ENCODE data around the gene SGMS1.
"Not testable (repeated sequence)": the region's sequence is repeated elsewhere in the genome, so short reads cannot be mapped to it uniquely, and the experiment has no call there.

Gene SGMS1

GRCh38 chr10:50623663-50624412 lies at the start of gene SGMS1:
Gene SGMS1 (minus strand): TSS chr10:50623956. CDS start chr10:50344114, 279,842 bp downstream.
- DNase-seq (ENCODE audit: low read depth) = peak; percentile 34

DNA sequence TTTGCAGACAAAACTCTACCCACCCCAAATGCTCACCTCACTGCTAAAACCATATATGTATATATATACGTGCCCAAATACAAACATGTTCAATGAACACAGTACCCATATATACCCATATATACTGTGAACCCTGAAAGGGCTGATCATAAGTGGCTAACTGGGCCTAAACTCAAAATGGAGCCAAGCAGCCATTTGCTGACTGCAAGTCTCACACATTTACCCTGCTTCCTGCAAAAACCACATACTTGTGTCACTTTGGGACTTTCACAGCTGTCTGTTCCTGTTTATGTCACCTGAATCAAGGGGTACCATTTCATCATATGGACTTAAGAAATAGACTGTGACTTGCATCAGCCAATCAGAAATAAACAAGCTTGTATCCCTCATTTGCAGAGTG lies 48.4 kb upstream of the SGMS1 start:
- DNase-seq (ENCODE audit: low read depth) = not testable (repeated sequence)

DNA sequence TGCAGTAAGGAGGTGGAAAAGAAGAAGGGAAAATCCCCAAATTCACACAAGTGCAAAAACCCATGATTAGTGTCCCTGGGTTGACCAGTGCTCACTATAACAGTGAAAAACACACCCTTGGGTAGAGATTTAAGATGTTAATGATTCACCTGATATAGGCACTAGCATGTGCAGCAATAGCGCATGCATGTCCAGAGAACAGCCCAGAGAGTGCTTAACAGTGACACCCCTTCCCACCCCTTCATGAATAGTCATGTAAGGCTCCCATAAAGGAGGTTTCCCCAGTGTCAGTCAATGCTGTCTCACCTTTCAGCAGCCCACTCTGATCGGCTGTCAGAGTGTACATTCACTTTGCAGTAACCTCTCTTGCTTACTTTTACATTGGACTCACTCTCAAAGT lies 47.9 kb upstream of the SGMS1 start:
- not testable (repeated sequence) for DNase-seq (ENCODE audit: low read depth)

DNA sequence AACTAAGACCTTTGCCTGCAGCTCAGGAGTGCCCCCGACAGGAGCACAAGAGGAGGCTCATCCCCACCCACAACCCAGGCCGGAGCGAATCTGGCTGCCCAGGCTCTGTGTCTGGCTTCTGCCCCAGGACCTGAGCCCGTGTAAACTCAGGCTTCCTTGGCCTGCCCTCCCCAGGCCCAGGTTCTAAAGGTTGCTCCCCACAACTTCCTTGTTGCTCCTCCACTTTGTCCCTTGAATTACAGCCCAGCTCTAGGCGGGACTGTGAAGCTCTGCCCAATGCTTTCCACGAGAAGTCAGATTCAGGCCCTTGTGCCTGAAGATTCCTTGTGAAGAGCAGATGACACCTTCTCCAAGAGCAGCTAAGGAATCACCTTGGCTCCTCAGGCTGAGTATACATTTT lies 46.2 kb upstream of the SGMS1 start:
- not testable (repeated sequence) for DNase-seq (ENCODE audit: low read depth)

DNA sequence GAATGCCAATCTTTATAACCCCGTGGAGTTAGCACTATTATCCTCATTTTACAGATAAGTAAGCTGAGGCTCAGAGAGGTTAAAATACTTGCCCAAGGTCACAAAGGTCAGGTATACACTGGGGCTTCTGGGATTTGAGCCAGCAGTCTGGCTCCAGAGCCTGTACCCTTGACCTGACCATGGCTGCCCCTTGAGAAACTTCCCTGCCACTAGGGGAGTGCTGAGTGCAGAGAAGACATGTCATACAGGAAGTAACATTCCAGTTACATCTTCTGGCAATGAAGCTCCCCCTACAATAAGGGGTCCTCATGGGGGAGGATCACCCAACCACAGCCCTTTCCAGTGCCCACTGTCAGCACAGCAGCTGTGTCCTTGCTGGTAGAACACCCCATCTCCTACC lies 43.6 kb upstream of the SGMS1 start:
- DNase-seq (ENCODE audit: low read depth) = not testable (repeated sequence)

DNA sequence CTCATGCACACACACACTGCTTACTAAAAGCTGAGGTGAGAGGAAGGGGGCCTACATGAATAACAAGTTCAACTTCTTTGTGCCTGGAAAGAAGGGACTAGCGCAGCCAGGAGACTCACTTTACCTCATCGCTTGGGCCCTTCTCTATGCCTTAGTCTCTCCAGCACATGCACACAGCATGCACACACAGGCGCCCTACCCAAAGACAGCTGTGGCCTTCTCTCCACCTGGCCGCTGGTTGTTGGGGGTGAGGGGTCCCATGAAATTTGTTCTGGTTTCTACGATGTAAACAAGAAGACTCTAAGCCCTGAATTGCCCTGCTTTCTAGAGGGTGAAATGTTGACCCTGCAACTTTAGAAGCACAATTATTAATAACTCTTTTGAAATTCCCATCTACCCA lies 38.7 kb upstream of the SGMS1 start:
- not testable (repeated sequence) for DNase-seq (ENCODE audit: low read depth)

GRCh38 chr10:50661563-50661962 lies 37.8 kb upstream of the SGMS1 start:
- not testable (repeated sequence) for DNase-seq (ENCODE audit: low read depth)

DNA sequence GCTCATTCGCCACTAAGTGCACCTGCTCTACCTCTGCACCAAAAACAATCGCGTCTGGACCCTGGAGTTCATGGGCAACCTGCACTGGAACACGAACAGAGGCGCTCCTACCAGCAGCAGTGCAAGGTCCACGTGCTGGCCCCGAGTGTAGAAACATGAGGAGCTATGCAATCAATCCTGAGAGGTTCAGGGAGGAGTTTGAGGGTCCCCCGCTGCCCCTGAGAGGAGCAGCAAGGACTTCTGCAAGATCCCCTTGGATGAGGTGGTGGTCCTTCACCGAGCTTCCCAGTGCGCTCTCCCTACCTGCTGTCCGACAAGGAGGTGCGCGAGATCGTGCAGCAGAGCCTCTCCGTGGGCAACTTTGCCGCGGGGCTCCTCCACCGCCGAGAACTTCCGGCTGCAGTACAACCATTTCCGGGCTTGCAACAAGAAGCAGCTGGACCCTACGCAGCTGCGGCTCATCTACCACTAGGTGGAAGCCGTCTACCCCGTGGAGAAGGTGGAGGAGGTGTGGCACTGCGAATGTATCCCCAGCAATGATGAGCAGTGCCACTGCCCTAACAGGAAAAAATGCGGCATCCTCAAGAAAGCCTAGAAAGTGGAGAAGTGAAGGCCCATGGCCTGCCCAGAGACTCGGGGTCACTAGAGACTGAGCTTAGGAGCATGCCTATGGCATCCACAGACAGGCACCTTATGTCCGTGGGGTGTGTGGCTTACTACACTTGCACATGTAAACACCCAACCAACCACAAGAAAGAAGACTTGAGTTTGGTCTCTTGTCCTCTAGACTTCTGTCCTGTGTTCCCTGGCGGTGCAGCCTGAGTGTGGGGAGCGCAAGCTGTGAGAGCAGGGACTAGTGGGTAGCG lies 36.3 kb upstream of the SGMS1 start:
- DNase-seq (ENCODE audit: low read depth) = not testable (repeated sequence)

GRCh38 chr10:50659016-50659864 lies 35.5 kb upstream of the SGMS1 start:
- DNase-seq (ENCODE audit: low read depth) = not testable (repeated sequence)

DNA sequence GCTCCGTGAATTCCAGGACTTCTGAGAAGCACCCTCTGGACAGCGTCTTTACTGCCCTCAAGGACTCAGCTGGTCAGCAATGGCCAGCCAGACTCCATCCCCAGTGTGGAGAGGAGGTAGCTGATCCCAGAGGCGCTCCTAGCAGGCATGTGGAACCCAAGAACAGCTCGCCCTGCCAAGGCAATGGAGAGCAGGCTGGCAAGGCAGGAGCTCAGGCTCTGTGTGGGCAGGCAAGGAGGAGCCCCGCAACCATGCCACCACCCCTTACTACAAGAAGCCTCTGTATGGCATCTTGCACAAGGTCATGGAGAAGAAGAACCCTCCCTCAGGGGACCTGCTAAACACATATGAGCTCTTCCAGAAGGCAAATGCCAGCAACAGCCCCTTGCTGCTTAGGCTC lies 34.4 kb upstream of the SGMS1 start:
- no peak for DNase-seq (ENCODE audit: low read depth)

GRCh38 chr10:50653758-50654157 lies 30.0 kb upstream of the SGMS1 start:
- no peak for DNase-seq (ENCODE audit: low read depth)

DNA sequence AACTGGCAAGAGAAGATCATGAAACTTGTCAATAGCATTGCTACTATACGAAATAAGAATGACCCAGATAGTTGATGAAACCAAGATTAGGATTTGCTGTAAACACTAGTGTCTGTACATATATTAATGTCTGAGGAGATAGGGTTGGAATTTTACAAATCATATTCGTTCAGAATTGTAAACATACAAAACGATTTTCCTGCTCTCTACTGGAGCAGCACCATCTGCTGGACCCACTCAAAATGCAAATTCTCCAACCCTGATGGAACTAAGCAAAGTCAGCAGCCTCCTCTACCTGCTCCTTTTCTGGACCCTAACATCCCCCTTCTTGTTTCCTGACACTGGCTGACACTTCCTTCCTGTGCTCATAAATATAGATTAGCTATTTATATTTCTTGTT lies 29.4 kb upstream of the SGMS1 start:
- DNase-seq (ENCODE audit: low read depth) = no peak

- no peak for DNase-seq (ENCODE audit: low read depth)
Measured at GRCh38 chr10:50651808-50652207, 28.1 kb upstream of the SGMS1 start.

DNA sequence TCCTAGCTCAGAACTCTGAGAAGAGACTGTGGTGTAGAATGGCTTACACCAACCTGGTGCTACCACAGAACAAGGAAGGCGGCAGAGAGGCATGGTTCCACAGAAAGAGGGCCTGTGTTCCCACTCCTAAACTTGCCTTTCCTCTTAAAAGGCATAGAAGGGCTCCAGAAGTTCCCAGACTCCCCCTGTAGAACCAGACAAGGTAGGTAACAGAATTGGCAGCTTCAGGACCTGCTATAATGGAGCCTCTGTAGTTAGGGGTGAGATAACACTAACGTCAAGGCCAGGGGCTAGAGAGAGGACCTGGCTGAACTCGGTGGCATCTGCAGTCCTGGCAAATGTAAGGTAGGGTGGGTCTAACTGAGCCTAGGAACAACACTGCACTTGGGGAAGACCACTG lies 26.7 kb upstream of the SGMS1 start:
- DNase-seq (ENCODE audit: low read depth) = no peak

- DNase-seq (ENCODE audit: low read depth) = no peak
Measured at GRCh38 chr10:50648935-50649227, 25.1 kb upstream of the SGMS1 start.

DNA sequence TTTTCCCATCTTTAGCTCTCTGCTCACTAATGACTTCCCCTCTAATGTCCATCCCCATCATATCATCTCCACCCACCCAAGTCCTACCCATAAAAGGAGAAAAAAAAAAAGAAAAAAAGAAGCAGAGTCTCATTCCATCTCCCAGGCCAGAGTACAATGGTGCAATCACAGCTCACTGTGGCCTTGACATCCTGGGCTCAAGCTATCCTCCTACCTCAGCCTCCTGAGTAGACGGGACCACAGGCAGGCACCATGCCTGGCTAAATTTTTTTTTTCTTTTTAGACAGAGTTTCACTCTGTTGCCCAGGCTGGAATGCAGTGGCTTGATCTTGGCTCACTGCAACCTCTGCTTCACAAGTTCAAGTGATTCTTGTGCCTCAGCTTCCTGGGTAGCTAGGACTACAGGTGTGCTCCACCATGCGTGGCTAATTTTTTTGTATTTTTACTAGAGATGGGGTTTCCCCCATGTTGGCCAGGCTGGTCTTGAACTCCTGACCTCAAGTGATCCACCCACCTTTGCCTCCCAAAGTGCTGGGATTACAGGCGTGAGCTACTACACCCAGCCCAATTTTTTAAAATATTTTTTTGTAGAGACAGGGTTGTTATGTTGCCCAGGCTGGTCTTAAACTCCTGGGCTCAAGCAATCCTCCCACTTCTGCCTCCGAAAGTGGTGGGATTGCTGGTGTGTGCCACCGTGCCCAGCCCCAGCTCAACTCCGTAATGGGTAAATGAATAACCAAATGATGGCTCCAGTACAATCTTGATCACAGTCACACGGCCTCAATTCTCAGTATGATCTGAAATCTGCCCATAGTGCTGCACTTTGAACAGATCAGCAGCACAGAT lies 24.6 kb upstream of the SGMS1 start:
- DNase-seq (ENCODE audit: low read depth) = no peak

DNA sequence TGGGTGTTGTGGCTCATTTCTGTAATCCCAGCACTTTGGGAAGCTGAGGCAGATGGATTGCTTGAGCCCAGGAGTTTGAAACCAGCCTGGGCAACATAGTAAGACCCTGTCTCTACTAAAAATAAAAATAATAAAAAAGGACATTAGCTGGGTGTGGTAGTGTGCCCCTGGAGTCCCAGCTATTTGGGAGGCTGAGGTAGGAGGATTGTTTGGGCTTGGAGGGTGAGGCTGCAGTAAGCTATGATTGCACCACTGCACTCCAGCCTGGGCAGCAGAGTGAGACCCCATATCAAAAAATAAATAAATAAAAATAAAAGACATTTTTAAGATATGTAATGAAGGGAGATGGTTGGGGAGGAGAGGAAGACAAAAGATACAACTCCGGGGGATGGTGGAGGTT lies 23.6 kb upstream of the SGMS1 start:
- DNase-seq (ENCODE audit: low read depth) = not testable (repeated sequence)

GRCh38 chr10:50645236-50645635 lies 21.5 kb upstream of the SGMS1 start:
- no peak for DNase-seq (ENCODE audit: low read depth)

GRCh38 chr10:50641626-50642025 lies 17.9 kb upstream of the SGMS1 start:
- no peak for DNase-seq (ENCODE audit: low read depth)

GRCh38 chr10:50640238-50640637 lies 16.5 kb upstream of the SGMS1 start:
- DNase-seq (ENCODE audit: low read depth) = no peak

Data from GM04503 (cell line).